Epithelial cell of esophagus (primary cell): ENCODE measurements around the gene SLC5A6.

Experiments
- DNase-seq: peaks from one replicate; pipeline ENCODE4 v3.0.0; 2010; ENCODE audit warnings: low read depth
- H3K4me3 ChIP-seq: 2 replicates; pipeline ENCODE4 v1.5.1; 2011; ENCODE audit warnings: mild to moderate bottlenecking, low read length, control low read depth
- CTCF ChIP-seq: IDR thresholded peaks from 2 replicates; pipeline ENCODE4 v1.5.1; 2011; ENCODE audit warnings: low read depth, mild to moderate bottlenecking, low read length, control low read depth, inconsistent platforms; ENCODE audit not compliant: insufficient read depth; ENCODE audit errors: missing control alignments

The SLC5A6 gene

GRCh38 chr2:27150639-27151230 lies 61.3 kb downstream of the SLC5A6 start:
- DNase-seq: no peak
- TF ChIP-seq CTCF: no peak
- no peak overlapping the region for H3K4me3 ChIP-seq
